Panc1 (cell line): Measurements from ENCODE around the gene MRPS34. TPM values are rescaled to one million over a fixed set of nuclear protein-coding genes. Genes with fewer than 3 reads are reported as not detected.

ENCODE experiments used
- ATAC-seq: fragments of 200-7000 bp; cut with Tn5 transposase; 2 replicates; pipeline ENCODE4 v1.9.1; 2020; ENCODE audit warnings: mild to moderate bottlenecking, moderate library complexity
- BruUV-seq: library from RNA; stranded (reverse); fragments of 400-500 nt; replicated peaks from 2 replicates; lab custom pipeline; 2021; lab: Mats Ljungman, UMichigan
- CTCF ChIA-PET: fragments of 300-600 bp; sonication (Branson Sonifier 250); formaldehyde crosslinking; loops from one replicate; lab custom pipeline; 2022; ENCODE audit warnings: antibody characterized with exemption; lab: Charles Lee
- POLR2A ChIA-PET: fragments of 300-600 bp; sonication (Branson Sonifier 250); formaldehyde crosslinking; loops from one replicate; lab custom pipeline; 2022; ENCODE audit warnings: antibody characterized with exemption; lab: Charles Lee
- DNase-seq: peaks from one replicate; pipeline ENCODE4 v3.0.0-alpha.2; 2010; ENCODE audit warnings: low read depth, low spot score
- H3K27ac ChIP-seq: 2 replicates; pipeline ENCODE4 v1.5.1; 2011; ENCODE audit warnings: mild to moderate bottlenecking, low read length, inconsistent platforms
- H3K27me3 ChIP-seq: fragments of 200-500 bp; sonication (Bioruptor generic); 2 replicates; pipeline ENCODE4 v1.6.0; 2014; ENCODE audit warnings: low read length, inconsistent platforms; ENCODE audit not compliant: control insufficient read depth, insufficient read depth
- H3K36me3 ChIP-seq: fragments of 200-500 bp; sonication (Bioruptor generic); 2 replicates; pipeline ENCODE4 v1.5.1; 2014; ENCODE audit warnings: inconsistent platforms, mild to moderate bottlenecking, low read length, moderate library complexity; ENCODE audit not compliant: control insufficient read depth, insufficient read depth
- H3K4me1 ChIP-seq: 2 replicates; pipeline ENCODE4 v1.5.1; 2011; ENCODE audit warnings: inconsistent platforms, mild to moderate bottlenecking, low read length, moderate library complexity; ENCODE audit not compliant: control insufficient read depth, insufficient read depth
- H3K4me3 ChIP-seq, 2 experiments: 2 replicates each; pipeline ENCODE4 v1.5.1; 2011 to 2012; ENCODE audit warnings: low read depth in 2 of 2, low read length in 2 of 2, mild to moderate bottlenecking in 2 of 2, inconsistent platforms in 1 of 2, moderate library complexity in 1 of 2
- H3K9me3 ChIP-seq: fragments of 200-500 bp; sonication (Bioruptor generic); 2 replicates; pipeline ENCODE4 v1.5.1; 2014; ENCODE audit warnings: low read depth, mild to moderate bottlenecking, inconsistent platforms, low read length, moderate library complexity; ENCODE audit not compliant: control insufficient read depth, insufficient read depth
- POLR2AphosphoS5 ChIP-seq: IDR thresholded peaks from 2 replicates; pipeline ENCODE4 v1.6.1; 2012; ENCODE audit warnings: mild to moderate bottlenecking, low read depth, low read length, moderate library complexity
- SIN3A ChIP-seq: IDR thresholded peaks from 2 replicates; pipeline ENCODE4 v1.6.1; 2012; ENCODE audit warnings: low read depth, mild to moderate bottlenecking, low read length, moderate library complexity, borderline replicate concordance; ENCODE audit not compliant: insufficient read depth
- TCF7L2 ChIP-seq: IDR thresholded peaks from 2 replicates; pipeline ENCODE4 v1.6.1; 2011; ENCODE audit warnings: mild to moderate bottlenecking, low read depth, low read length, inconsistent platforms
- in situ Hi-C: cut with HindIII; loops from 2 replicates; pipeline ENCODE4 v1.10.0; 2016; ENCODE audit warnings: low sequenced_read_pairs, low pct_unique_long_range_greater_than_20kb
- intact Hi-C: fragments of 100-400 bp; cut with micrococcal nuclease; formaldehyde crosslinking; loops from one replicate; pipeline ENCODE4 v1.10.0; 2022; ENCODE audit not compliant: unreplicated experiment
- total RNA-seq: library from RNA; stranded (reverse); gene quantifications from one replicate; pipeline ENCODE4 v1.2.1, GENCODE V29; 2021; ENCODE audit not compliant: unreplicated experiment
- TF ChIP-seq, protein P1 (sequence below): fragments of 450-650 bp; IDR thresholded peaks from 2 replicates; pipeline ENCODE4 v1.5.1; 2017; ENCODE audit warnings: mild to moderate bottlenecking
- TF ChIP-seq, protein P2 (sequence below), 2 experiments: IDR thresholded peaks; 2 replicates each; pipeline ENCODE4 v1.6.1; 2011 to 2012; ENCODE audit warnings: low read depth in 2 of 2, control low read depth in 1 of 2, low read length in 1 of 2, mild to moderate bottlenecking in 1 of 2, moderate library complexity in 1 of 2; ENCODE audit not compliant: insufficient read depth in 1 of 2

MRPS34 gene
- total RNA-seq, 1 experiment from 2014 or later: 187 TPM

DNA sequence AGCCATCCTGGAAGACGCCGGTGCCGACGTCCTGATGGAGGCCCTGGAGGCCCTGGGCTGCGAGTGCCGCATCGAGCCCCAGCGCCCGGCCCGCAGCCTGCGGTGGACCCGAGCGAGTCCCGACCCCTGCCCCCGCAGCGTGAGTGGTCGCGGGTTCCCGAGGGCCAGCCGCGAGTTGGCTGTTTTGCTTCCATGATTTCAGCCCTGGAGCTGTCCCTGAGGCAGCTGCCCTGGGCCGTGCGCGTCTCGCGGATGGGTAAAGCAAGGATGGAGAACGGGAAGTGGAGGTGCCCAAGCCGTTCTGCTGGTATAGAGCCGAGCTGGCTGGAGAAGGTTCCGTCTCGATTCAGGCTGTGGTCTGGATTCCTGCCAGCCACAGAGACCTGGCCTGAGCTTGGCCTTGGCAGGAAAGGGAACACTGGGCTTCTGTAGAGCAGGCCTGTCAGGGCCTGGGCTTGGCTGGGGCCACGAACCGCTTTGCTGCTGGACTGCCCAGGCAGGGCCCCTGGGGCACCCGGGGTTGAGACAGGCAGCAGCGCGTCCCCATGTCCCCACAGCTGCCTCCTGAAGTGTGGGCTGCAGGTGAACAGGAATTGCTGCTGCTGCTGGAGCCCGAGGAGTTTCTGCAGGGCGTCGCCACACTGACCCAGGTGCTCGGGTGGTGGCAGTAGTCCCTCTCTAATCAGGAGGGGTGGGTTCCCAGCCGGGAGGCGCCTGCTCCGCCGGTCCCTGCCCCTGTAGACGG, 941 bp upstream of the MRPS34 start:
- Histone ChIP-seq H3K27me3 (no peaks in the 10 kb centered on the region), H3K4me1 (peaks cover 51% of the 10 kb centered on the region), H3K36me3 (no peaks in the 10 kb centered on the region; the same call in 1 of the 2 replicates), H3K27ac (peak overlapping the region; percentile 95), H3K9me3 (no peaks in the 10 kb centered on the region), H3K4me3 (peak overlapping the region; percentile 60 to 71)
- POLR2A ChIA-PET: no interaction called here
- no TSS peak for BruUV-seq
- DNase-seq (no peak), ATAC-seq (no peak)
- TF ChIP-seq, protein P1, sequence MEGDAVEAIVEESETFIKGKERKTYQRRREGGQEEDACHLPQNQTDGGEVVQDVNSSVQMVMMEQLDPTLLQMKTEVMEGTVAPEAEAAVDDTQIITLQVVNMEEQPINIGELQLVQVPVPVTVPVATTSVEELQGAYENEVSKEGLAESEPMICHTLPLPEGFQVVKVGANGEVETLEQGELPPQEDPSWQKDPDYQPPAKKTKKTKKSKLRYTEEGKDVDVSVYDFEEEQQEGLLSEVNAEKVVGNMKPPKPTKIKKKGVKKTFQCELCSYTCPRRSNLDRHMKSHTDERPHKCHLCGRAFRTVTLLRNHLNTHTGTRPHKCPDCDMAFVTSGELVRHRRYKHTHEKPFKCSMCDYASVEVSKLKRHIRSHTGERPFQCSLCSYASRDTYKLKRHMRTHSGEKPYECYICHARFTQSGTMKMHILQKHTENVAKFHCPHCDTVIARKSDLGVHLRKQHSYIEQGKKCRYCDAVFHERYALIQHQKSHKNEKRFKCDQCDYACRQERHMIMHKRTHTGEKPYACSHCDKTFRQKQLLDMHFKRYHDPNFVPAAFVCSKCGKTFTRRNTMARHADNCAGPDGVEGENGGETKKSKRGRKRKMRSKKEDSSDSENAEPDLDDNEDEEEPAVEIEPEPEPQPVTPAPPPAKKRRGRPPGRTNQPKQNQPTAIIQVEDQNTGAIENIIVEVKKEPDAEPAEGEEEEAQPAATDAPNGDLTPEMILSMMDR: no peak; the same call in 1 of the 2 replicates
- TF ChIP-seq POLR2AphosphoS5 (no peak), SIN3A (no peak), TCF7L2 (no peak)
- TF ChIP-seq, protein P2, sequence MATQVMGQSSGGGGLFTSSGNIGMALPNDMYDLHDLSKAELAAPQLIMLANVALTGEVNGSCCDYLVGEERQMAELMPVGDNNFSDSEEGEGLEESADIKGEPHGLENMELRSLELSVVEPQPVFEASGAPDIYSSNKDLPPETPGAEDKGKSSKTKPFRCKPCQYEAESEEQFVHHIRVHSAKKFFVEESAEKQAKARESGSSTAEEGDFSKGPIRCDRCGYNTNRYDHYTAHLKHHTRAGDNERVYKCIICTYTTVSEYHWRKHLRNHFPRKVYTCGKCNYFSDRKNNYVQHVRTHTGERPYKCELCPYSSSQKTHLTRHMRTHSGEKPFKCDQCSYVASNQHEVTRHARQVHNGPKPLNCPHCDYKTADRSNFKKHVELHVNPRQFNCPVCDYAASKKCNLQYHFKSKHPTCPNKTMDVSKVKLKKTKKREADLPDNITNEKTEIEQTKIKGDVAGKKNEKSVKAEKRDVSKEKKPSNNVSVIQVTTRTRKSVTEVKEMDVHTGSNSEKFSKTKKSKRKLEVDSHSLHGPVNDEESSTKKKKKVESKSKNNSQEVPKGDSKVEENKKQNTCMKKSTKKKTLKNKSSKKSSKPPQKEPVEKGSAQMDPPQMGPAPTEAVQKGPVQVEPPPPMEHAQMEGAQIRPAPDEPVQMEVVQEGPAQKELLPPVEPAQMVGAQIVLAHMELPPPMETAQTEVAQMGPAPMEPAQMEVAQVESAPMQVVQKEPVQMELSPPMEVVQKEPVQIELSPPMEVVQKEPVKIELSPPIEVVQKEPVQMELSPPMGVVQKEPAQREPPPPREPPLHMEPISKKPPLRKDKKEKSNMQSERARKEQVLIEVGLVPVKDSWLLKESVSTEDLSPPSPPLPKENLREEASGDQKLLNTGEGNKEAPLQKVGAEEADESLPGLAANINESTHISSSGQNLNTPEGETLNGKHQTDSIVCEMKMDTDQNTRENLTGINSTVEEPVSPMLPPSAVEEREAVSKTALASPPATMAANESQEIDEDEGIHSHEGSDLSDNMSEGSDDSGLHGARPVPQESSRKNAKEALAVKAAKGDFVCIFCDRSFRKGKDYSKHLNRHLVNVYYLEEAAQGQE (IDR thresholded peaks at IDR 0.05; ENCODE audit: insufficient read depth in 1 of 2, low read depth in 2 of 2, low read length in 1 of 2): no peak
- in situ Hi-C loops: no loop called here
- intact Hi-C loops: loop anchor here (10.0 kb wide), 1 partner anchor 1089 kb away; the partner anchor contains the start of genes JMJD8 and STUB1
- CTCF ChIA-PET: interaction anchor here (1.3 kb wide), 1 partner anchor 9 kb away, joined by 5 read pairs; the partner anchor contains the start of genes NUBP2 and SPSB3

DNA sequence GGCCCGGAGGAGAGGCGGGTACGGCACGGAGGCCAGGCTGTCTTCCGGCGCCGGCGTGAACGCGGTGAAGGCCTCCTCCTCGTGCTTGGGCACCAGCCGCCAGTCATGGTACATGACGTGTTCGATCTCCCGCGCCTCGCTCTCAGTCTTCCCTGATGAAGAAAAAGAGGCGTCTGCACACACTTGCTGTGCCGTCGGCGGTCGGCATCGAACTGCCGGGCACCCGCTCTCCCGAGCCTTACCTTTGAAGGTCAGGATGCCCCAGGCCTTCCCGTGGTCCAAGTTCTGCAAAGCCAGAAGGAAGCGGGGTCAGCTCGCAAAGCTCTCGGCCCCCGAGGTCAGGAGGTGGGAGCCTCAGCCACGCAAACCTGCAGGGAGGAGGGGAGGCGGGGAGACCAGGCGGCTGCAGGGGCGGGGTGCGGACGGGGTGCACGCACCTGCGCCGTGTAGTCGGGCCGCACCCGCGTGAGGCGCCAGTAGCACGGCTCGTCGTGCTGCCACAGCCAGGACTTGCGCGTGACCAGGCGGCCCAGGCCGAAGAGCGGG, 499 bp downstream of the MRPS34 start, which contains the start of gene EME2:
Gene EME2, plus strand, starts transcription at position 449 of the 546 bp plus-strand sequence. CDS start 418 bp downstream, outside the sequence.
- intact Hi-C loops (loop anchor here (10.0 kb wide), 1 partner anchor 1088 kb away; the partner anchor contains the start of genes JMJD8 and STUB1), in situ Hi-C loops (no loop called here)
- ATAC-seq (no peak), DNase-seq (no peak)
- POLR2A ChIA-PET: no interaction called here
- Histone ChIP-seq H3K27me3 (no peaks in the 10 kb centered on the region), H3K27ac (peak within 1 kb of the TSS; percentile 95), H3K36me3 (no peaks in the 10 kb centered on the region; the same call in 1 of the 2 replicates), H3K4me3 (peak within 1 kb of the TSS; percentile 60 to 71), H3K4me1 (peaks cover 39% of the 10 kb centered on the region), H3K9me3 (no peaks in the 10 kb centered on the region)
- no TSS peak for BruUV-seq
- TF ChIP-seq, protein P1: no peak
- TF ChIP-seq TCF7L2: no peak
- TF ChIP-seq SIN3A: no peak
- TF ChIP-seq, protein P2 (IDR thresholded peaks at IDR 0.05; ENCODE audit: insufficient read depth in 1 of 2, low read depth in 2 of 2, low read length in 1 of 2): no peak
- no peak for TF ChIP-seq POLR2AphosphoS5
- CTCF ChIA-PET: interaction anchor here (0.7 kb wide), 1 partner anchor 308 kb away, joined by 10 read pairs; no protein-coding TSS in a partner anchor
